OCI-LY3 (cell line): ENCODE measurements around the gene EEF2K.

Experiments used
- EZH2phosphoT487 ChIP-seq: fragments of 200-600 bp; shearing (Covaris generic); IDR thresholded peaks from 2 replicates; pipeline ENCODE4 v1.6.1; 2018; ENCODE audit warnings: antibody characterized with exemption, mixed run types, low read depth
- TF ChIP-seq, protein P1 (sequence below): fragments of 200-600, 300-600 bp; sonication (generic); IDR thresholded peaks from 2 replicates; pipeline ENCODE4 v1.5.1; 2014; ENCODE audit warnings: antibody characterized with exemption, low read length, low read depth

DNA sequence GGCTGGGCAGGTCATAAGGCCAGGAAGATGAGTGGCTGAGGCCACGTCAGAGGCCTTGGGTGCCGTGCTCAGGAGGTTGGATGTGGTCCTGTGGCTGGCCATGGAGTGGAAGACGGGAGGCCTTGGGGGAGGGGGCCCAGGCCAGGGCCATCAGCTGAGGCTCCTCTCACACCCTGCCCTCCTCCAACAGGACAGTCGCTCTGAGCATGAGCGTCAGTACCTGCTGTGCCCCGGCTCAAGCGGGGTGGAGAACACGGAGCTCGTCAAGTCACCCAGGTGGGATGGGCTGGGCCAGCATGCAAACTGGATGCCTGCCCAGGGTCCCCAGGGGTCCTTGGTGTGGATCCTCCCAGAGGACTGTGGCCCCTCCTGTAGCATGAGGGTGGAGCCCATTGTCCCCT is 110.3 kb downstream of the EEF2K start:
- TF ChIP-seq, protein P1, sequence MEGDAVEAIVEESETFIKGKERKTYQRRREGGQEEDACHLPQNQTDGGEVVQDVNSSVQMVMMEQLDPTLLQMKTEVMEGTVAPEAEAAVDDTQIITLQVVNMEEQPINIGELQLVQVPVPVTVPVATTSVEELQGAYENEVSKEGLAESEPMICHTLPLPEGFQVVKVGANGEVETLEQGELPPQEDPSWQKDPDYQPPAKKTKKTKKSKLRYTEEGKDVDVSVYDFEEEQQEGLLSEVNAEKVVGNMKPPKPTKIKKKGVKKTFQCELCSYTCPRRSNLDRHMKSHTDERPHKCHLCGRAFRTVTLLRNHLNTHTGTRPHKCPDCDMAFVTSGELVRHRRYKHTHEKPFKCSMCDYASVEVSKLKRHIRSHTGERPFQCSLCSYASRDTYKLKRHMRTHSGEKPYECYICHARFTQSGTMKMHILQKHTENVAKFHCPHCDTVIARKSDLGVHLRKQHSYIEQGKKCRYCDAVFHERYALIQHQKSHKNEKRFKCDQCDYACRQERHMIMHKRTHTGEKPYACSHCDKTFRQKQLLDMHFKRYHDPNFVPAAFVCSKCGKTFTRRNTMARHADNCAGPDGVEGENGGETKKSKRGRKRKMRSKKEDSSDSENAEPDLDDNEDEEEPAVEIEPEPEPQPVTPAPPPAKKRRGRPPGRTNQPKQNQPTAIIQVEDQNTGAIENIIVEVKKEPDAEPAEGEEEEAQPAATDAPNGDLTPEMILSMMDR, result no peak
- no peak for TF ChIP-seq EZH2phosphoT487
